Measurements from ENCODE around the gene ADGRE2.
"Not testable (repeated sequence)": the region's sequence is repeated elsewhere in the genome, so short reads cannot be mapped to it uniquely, and the experiment has no call there.

ADGRE2 gene

GRCh38 chr19:14778110-14778845 is at the start of gene ADGRE2:
TSS of gene ADGRE2 (minus strand) at chr19:14778560. CDS start at chr19:14776756, 1,804 bp downstream.
- not testable (repeated sequence) for H3K36me3 ChIP-seq (ENCODE audit: insufficient read depth, low read length); H4K20me1 ChIP-seq (ENCODE audit: insufficient read depth, low read length); H3K27me3 ChIP-seq (ENCODE audit: insufficient read depth, low read length, poor library complexity); H3K9ac ChIP-seq (ENCODE audit: low read depth, low read length); H3K9me3 ChIP-seq (ENCODE audit: insufficient read depth, low read length, severe bottlenecking); H2AFZ ChIP-seq (ENCODE audit: low read depth, low read length); H3K4me3 ChIP-seq (ENCODE audit: low read depth in 1 of 2, low read length in 2 of 2); H3K4me2 ChIP-seq (ENCODE audit: insufficient read depth, low read length); H3K79me2 ChIP-seq (ENCODE audit: insufficient read depth, low read length)
- 0 out of 2 replicates have a peak within 1 kb of the TSS, but pooled peaks have one; percentile 56 for H3K27ac ChIP-seq (ENCODE audit: low read length)
- DNase-seq, result peak; percentile 64
- peak; percentile 56 for ATAC-seq (ENCODE audit: insufficient read depth, low read depth)
- H3K4me1 ChIP-seq (ENCODE audit: insufficient read depth, low read length), result peaks cover 42% of the 10 kb centered on the region

GRCh38 chr19:14826006-14826405 is 47.6 kb upstream of the ADGRE2 start:
- no peak for TF ChIP-seq EZH2 (IDR thresholded peaks at IDR 0.05; ENCODE audit: borderline replicate concordance, low read depth, low read length, severe bottlenecking)
- TF ChIP-seq, protein P1, sequence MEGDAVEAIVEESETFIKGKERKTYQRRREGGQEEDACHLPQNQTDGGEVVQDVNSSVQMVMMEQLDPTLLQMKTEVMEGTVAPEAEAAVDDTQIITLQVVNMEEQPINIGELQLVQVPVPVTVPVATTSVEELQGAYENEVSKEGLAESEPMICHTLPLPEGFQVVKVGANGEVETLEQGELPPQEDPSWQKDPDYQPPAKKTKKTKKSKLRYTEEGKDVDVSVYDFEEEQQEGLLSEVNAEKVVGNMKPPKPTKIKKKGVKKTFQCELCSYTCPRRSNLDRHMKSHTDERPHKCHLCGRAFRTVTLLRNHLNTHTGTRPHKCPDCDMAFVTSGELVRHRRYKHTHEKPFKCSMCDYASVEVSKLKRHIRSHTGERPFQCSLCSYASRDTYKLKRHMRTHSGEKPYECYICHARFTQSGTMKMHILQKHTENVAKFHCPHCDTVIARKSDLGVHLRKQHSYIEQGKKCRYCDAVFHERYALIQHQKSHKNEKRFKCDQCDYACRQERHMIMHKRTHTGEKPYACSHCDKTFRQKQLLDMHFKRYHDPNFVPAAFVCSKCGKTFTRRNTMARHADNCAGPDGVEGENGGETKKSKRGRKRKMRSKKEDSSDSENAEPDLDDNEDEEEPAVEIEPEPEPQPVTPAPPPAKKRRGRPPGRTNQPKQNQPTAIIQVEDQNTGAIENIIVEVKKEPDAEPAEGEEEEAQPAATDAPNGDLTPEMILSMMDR (IDR thresholded peaks at IDR 0.05; ENCODE audit: borderline replicate concordance, extremely low read depth, low read length, poor library complexity, severe bottlenecking), result no peak
- Histone ChIP-seq H4K20me1 (ENCODE audit: insufficient read depth, low read length) (no peaks in the 10 kb centered on the region), H3K27ac (ENCODE audit: low read length) (no peak overlapping the region), H3K4me2 (ENCODE audit: insufficient read depth, low read length) (no peak overlapping the region), H3K4me1 (ENCODE audit: insufficient read depth, low read length) (no peaks in the 10 kb centered on the region), H3K4me3 (ENCODE audit: low read depth in 1 of 2, low read length in 2 of 2) (no peak overlapping the region), H2AFZ (ENCODE audit: low read depth, low read length) (no peak overlapping the region), H3K79me2 (ENCODE audit: insufficient read depth, low read length) (no peaks in the 10 kb centered on the region), H3K9me3 (ENCODE audit: insufficient read depth, low read length, severe bottlenecking) (no peaks in the 10 kb centered on the region), H3K9ac (ENCODE audit: low read depth, low read length) (no peak overlapping the region), H3K27me3 (ENCODE audit: insufficient read depth, low read length, poor library complexity) (peaks cover 2% of the 10 kb centered on the region), H3K36me3 (ENCODE audit: insufficient read depth, low read length) (no peaks in the 10 kb centered on the region)
- ATAC-seq (ENCODE audit: insufficient read depth, low read depth) (no peak), DNase-seq (no peak)

DNA sequence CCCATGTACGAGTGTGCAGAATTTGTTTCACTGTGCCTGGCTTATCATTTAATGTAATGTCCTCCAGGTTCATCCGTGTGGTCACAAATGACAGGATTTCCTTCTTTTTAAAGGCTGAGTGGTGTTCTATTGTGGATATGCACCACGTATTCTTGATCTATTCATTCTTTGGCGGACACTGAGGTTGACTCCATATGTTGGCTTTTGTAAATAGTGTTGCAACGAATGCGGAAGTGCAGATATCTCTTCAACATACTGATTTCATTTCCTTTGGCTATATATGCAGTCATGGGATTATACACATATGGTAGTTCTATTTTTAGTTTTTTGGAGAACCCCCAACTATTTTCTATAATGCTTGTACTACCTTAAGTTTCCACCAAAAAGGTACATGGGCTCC is 43.6 kb upstream of the ADGRE2 start:
- Histone ChIP-seq H3K27me3 (ENCODE audit: insufficient read depth, low read length, poor library complexity) (no peaks in the 10 kb centered on the region), H3K36me3 (ENCODE audit: insufficient read depth, low read length) (no peaks in the 10 kb centered on the region), H3K4me2 (ENCODE audit: insufficient read depth, low read length) (no peak overlapping the region), H3K27ac (ENCODE audit: low read length) (no peak overlapping the region), H3K4me3 (ENCODE audit: low read depth in 1 of 2, low read length in 2 of 2) (no peak overlapping the region), H4K20me1 (ENCODE audit: insufficient read depth, low read length) (no peaks in the 10 kb centered on the region), H3K9me3 (ENCODE audit: insufficient read depth, low read length, severe bottlenecking) (no peaks in the 10 kb centered on the region), H2AFZ (ENCODE audit: low read depth, low read length) (no peak overlapping the region), H3K9ac (ENCODE audit: low read depth, low read length) (no peak overlapping the region), H3K4me1 (ENCODE audit: insufficient read depth, low read length) (no peaks in the 10 kb centered on the region), H3K79me2 (ENCODE audit: insufficient read depth, low read length) (no peaks in the 10 kb centered on the region)
- ATAC-seq (ENCODE audit: insufficient read depth, low read depth) (no peak), DNase-seq (no peak)
- TF ChIP-seq EZH2 (IDR thresholded peaks at IDR 0.05; ENCODE audit: borderline replicate concordance, low read depth, low read length, severe bottlenecking), result no peak
- TF ChIP-seq, protein P1 (IDR thresholded peaks at IDR 0.05; ENCODE audit: borderline replicate concordance, extremely low read depth, low read length, poor library complexity, severe bottlenecking), result no peak

DNA sequence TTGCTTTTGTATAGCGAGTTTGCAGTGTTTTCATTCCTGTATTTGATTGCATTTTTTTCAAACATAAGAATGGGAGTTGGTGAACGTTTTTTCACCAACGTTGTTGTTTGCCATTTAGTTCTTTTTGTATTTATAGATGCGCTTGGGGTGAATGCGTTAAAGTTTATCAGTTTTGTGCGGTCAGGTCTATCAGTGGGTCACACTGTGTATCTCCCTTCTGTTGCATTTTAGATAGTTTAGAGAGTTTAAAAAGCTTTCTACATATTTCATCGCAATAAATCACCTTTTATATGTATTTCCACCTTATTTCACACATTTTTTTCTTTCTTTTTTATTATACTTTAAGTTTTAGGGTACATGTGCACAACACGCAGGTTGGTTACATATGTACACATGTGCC is 40.2 kb upstream of the ADGRE2 start:
- H3K9me3 ChIP-seq (ENCODE audit: insufficient read depth, low read length, severe bottlenecking), result no peaks in the 10 kb centered on the region
- no peaks in the 10 kb centered on the region for H4K20me1 ChIP-seq (ENCODE audit: insufficient read depth, low read length)
- H3K9ac ChIP-seq (ENCODE audit: low read depth, low read length), result no peak overlapping the region
- TF ChIP-seq, protein P1 (IDR thresholded peaks at IDR 0.05; ENCODE audit: borderline replicate concordance, extremely low read depth, low read length, poor library complexity, severe bottlenecking), result no peak
- no peak for TF ChIP-seq EZH2 (IDR thresholded peaks at IDR 0.05; ENCODE audit: borderline replicate concordance, low read depth, low read length, severe bottlenecking)
- H3K27me3 ChIP-seq (ENCODE audit: insufficient read depth, low read length, poor library complexity), result no peaks in the 10 kb centered on the region
- DNase-seq (no peak), ATAC-seq (ENCODE audit: insufficient read depth, low read depth) (no peak)
- H3K4me1 ChIP-seq (ENCODE audit: insufficient read depth, low read length), result no peaks in the 10 kb centered on the region
- H2AFZ ChIP-seq (ENCODE audit: low read depth, low read length), result no peak overlapping the region
- no peak overlapping the region for H3K4me2 ChIP-seq (ENCODE audit: insufficient read depth, low read length)
- no peaks in the 10 kb centered on the region for H3K79me2 ChIP-seq (ENCODE audit: insufficient read depth, low read length)
- no peak overlapping the region for H3K4me3 ChIP-seq (ENCODE audit: low read depth in 1 of 2, low read length in 2 of 2)
- H3K36me3 ChIP-seq (ENCODE audit: insufficient read depth, low read length), result no peaks in the 10 kb centered on the region
- no peak overlapping the region for H3K27ac ChIP-seq (ENCODE audit: low read length)
